IMR-90 (cell line): ENCODE data around the gene PABPN1. TPM values are rescaled to one million over a fixed set of nuclear protein-coding genes. Genes with fewer than 3 reads are reported as not detected.

Experiments
- ATAC-seq: fragments of 200-7000 bp; cut with Tn5 transposase; 2 replicates; pipeline ENCODE4 v1.9.1; 2020; ENCODE audit warnings: low read depth, mild to moderate bottlenecking, moderate library complexity
- BruUV-seq: library from RNA; stranded (reverse); fragments of 400-500 nt; replicated peaks from 2 replicates; lab custom pipeline; 2021; lab: Mats Ljungman, UMichigan
- CTCF ChIA-PET: fragments of 300-600 bp; formaldehyde crosslinking; extraction: SDS; loops from one replicate; lab custom pipeline; 2021; ENCODE audit warnings: antibody characterized with exemption; lab: Yijun Ruan, JAX
- POLR2A ChIA-PET: fragments of 300-600 bp; sonication (Branson Sonifier 250); formaldehyde crosslinking; loops from one replicate; lab custom pipeline; 2022; ENCODE audit warnings: antibody characterized with exemption; ENCODE audit not compliant: unreplicated experiment; lab: Charles Lee
- DNase-seq: peaks from one replicate; pipeline ENCODE4 v3.0.0; 2013
- H2AFZ ChIP-seq: replicated peaks from 2 replicates; pipeline ENCODE3; 2013; ENCODE audit warnings: low read length, mild to moderate bottlenecking; ENCODE audit not compliant: poor library complexity
- H2AK5ac ChIP-seq: 2 replicates; pipeline ENCODE4 v1.6.1; 2013; ENCODE audit warnings: low read depth, low read length, inconsistent platforms
- H2AK9ac ChIP-seq: replicated peaks from 2 replicates; pipeline ENCODE3; 2013; ENCODE audit warnings: mild to moderate bottlenecking, low read depth, low read length, moderate library complexity; ENCODE audit not compliant: poor library complexity
- H2BK120ac ChIP-seq: 2 replicates; pipeline ENCODE4 v1.6.1; 2013; ENCODE audit warnings: low read depth, low read length, inconsistent platforms
- H2BK15ac ChIP-seq: 3 replicates; pipeline ENCODE4 v1.6.1; 2013; ENCODE audit warnings: low read depth, low read length, inconsistent platforms
- H2BK20ac ChIP-seq: 2 replicates; pipeline ENCODE4 v1.6.1; 2013; ENCODE audit warnings: low read depth, mild to moderate bottlenecking, inconsistent platforms, low read length, moderate library complexity
- H2BK5ac ChIP-seq: 2 replicates; pipeline ENCODE4 v1.6.1; 2013; ENCODE audit warnings: mild to moderate bottlenecking, low read depth, low read length, inconsistent platforms; ENCODE audit not compliant: poor library complexity, severe bottlenecking
- H3K14ac ChIP-seq: replicated peaks from 2 replicates; pipeline ENCODE4 v1.6.1; 2013; ENCODE audit warnings: low read depth, low read length, inconsistent platforms
- H3K18ac ChIP-seq: 2 replicates; pipeline ENCODE4 v1.6.1; 2013; ENCODE audit warnings: low read depth, low read length, control low read depth
- H3K23ac ChIP-seq: 2 replicates; pipeline ENCODE4 v1.6.1; 2013; ENCODE audit warnings: low read depth, low read length, inconsistent platforms
- H3K27ac ChIP-seq: 2 replicates; pipeline ENCODE4 v1.5.1; 2013; ENCODE audit warnings: mild to moderate bottlenecking, control low read depth, low read length; ENCODE audit not compliant: insufficient read depth
- H3K27me3 ChIP-seq: 2 replicates; pipeline ENCODE4 v1.6.1; 2013; ENCODE audit warnings: low read length; ENCODE audit not compliant: control insufficient read depth, insufficient read depth
- H3K36me3 ChIP-seq: 2 replicates; pipeline ENCODE4 v1.6.1; 2013; ENCODE audit warnings: low read length, mixed read lengths; ENCODE audit not compliant: control insufficient read depth, insufficient read depth
- H3K4ac ChIP-seq: 2 replicates; pipeline ENCODE4 v1.6.1; 2013; ENCODE audit warnings: low read depth, low read length, inconsistent platforms
- H3K4me1 ChIP-seq: 2 replicates; pipeline ENCODE4 v1.6.1; 2013; ENCODE audit warnings: low read length, mixed read lengths; ENCODE audit not compliant: control insufficient read depth, insufficient read depth
- H3K4me2 ChIP-seq: 2 replicates; pipeline ENCODE4 v1.6.1; 2013; ENCODE audit warnings: low read depth, mild to moderate bottlenecking, control low read depth, low read length, moderate library complexity
- H3K4me3 ChIP-seq: 2 replicates; pipeline ENCODE4 v1.5.1; 2013; ENCODE audit warnings: low read depth, mild to moderate bottlenecking, control low read depth, low read length, moderate library complexity; ENCODE audit not compliant: insufficient read depth
- H3K56ac ChIP-seq: 2 replicates; pipeline ENCODE4 v1.6.1; 2013; ENCODE audit warnings: low read length, inconsistent platforms; ENCODE audit not compliant: insufficient read depth; ENCODE audit errors: extremely low read depth
- H3K79me1 ChIP-seq, 2 experiments: 2 replicates each; pipeline ENCODE4 v1.6.1; 2013; ENCODE audit warnings: low read length in 2 of 2, inconsistent platforms in 1 of 2, low read depth in 1 of 2
- H3K9ac ChIP-seq: 2 replicates; pipeline ENCODE4 v1.6.1; 2013; ENCODE audit warnings: low read depth, low read length, control low read depth
- H3K9me1 ChIP-seq: 2 replicates; pipeline ENCODE4 v1.6.1; 2013; ENCODE audit warnings: low read length, inconsistent platforms; ENCODE audit not compliant: insufficient read depth
- H3K9me3 ChIP-seq: 2 replicates; pipeline ENCODE4 v1.6.1; 2013; ENCODE audit warnings: low read length; ENCODE audit not compliant: control insufficient read depth, insufficient read depth
- H4K20me1 ChIP-seq: 2 replicates; pipeline ENCODE4 v1.6.1; 2013; ENCODE audit warnings: low read length, inconsistent platforms; ENCODE audit not compliant: insufficient read depth
- H4K5ac ChIP-seq: 2 replicates; pipeline ENCODE4 v1.6.1; 2013; ENCODE audit warnings: mild to moderate bottlenecking, low read depth, low read length, control low read depth
- H4K8ac ChIP-seq, 2 experiments: 2 replicates each; pipeline ENCODE4 v1.6.1; 2013; ENCODE audit warnings: low read depth in 2 of 2, low read length in 2 of 2, control low read depth in 1 of 2, inconsistent platforms in 1 of 2
- H4K91ac ChIP-seq: 2 replicates; pipeline ENCODE4 v1.6.1; 2013; ENCODE audit warnings: low read depth, low read length, inconsistent platforms; ENCODE audit not compliant: insufficient read depth
- FOS ChIP-seq: fragments of 150-350 bp; IDR thresholded peaks from 2 replicates; pipeline ENCODE4 v1.6.1; 2016; ENCODE audit warnings: low read depth, low read length
- MAFK ChIP-seq: IDR thresholded peaks from 2 replicates; pipeline ENCODE4 v1.6.1; 2012; ENCODE audit warnings: low read depth, low read length, improper control_type of control experiment
- MXI1 ChIP-seq: IDR thresholded peaks from 2 replicates; pipeline ENCODE4 v1.6.1; 2012; ENCODE audit warnings: low read depth, mild to moderate bottlenecking, low read length, moderate library complexity, borderline replicate concordance
- POLR2A ChIP-seq: IDR thresholded peaks from 2 replicates; pipeline ENCODE4 v1.6.1; 2012; ENCODE audit warnings: mild to moderate bottlenecking, low read depth, low read length
- RCOR1 ChIP-seq: IDR thresholded peaks from 2 replicates; pipeline ENCODE4 v1.6.1; 2012; ENCODE audit warnings: mild to moderate bottlenecking, low read length, improper control_type of control experiment; ENCODE audit not compliant: insufficient replicate concordance
- RFX5 ChIP-seq: IDR thresholded peaks from 2 replicates; pipeline ENCODE4 v1.8.0; 2012; ENCODE audit warnings: low read depth, mild to moderate bottlenecking, low read length, moderate library complexity
- SMC3 ChIP-seq: fragments of 150-350 bp; IDR thresholded peaks from 2 replicates; pipeline ENCODE4 v1.6.1; 2016; ENCODE audit warnings: low read depth, mild to moderate bottlenecking, antibody characterized with exemption, low read length, moderate library complexity
- WGBS, 2 experiments: methylation state at CpG; one replicate each; pipeline versions ENCODE4 v1.1.5 to v1.1.7; 2013; ENCODE audit warnings: missing lambda C conversion rate in 2 of 2; ENCODE audit not compliant: insufficient read length in 1 of 2; ENCODE audit errors: extremely low coverage in 2 of 2; 5-methylcytosine and 5-hydroxymethylcytosine counted together
- dilution Hi-C: fragments of 300-500 bp; cut with HindIII; formaldehyde crosslinking; loops from one replicate; pipeline ENCODE4 v1.14.3; 2018; ENCODE audit warnings: low sequenced_read_pairs; ENCODE audit not compliant: unreplicated experiment
- in situ Hi-C: fragments of 300-500 bp; cut with MboI; formaldehyde crosslinking; loops from 3 replicates; pipeline ENCODE4 v1.14.3; 2019; ENCODE audit warnings: low sequenced_read_pairs, inconsistent platforms, mixed read lengths
- intact Hi-C: fragments of 100-400 bp; cut with micrococcal nuclease; formaldehyde crosslinking; loops from 2 replicates; pipeline ENCODE4 v1.10.0; 2022
- polyA plus RNA-seq, 3 experiments: library from polyadenylated mRNA; depleted of rRNA; stranded (reverse); fragments of >200 nt; gene quantifications; 2 replicates each; pipeline ENCODE4 v1.2.3, GENCODE V29; 2012; ENCODE audit warnings: low replicate concordance in 1 of 3
- total RNA-seq: library from RNA; depleted of rRNA; stranded (reverse); fragments of >200 nt; gene quantifications from 2 replicates; pipeline ENCODE4 v1.2.3, GENCODE V29; 2012
- TF ChIP-seq, protein P1 (sequence below): fragments of 150-350 bp; IDR thresholded peaks from 2 replicates; pipeline ENCODE4 v1.6.1; 2016; ENCODE audit warnings: low read depth, mild to moderate bottlenecking, low read length, moderate library complexity, borderline replicate concordance
- TF ChIP-seq, protein P2 (sequence below): conservative IDR thresholded peaks from 2 replicates; pipeline ENCODE4 v1.5.1; 2012; ENCODE audit warnings: mild to moderate bottlenecking, low read depth, low read length, improper control_type of control experiment
- TF ChIP-seq, protein P3 (sequence below): fragments of 150-350 bp; IDR thresholded peaks from 2 replicates; pipeline ENCODE4 v1.6.1; 2017; ENCODE audit warnings: mild to moderate bottlenecking, antibody characterized with exemption, low read length, low read depth

Gene PABPN1
- total and polyA plus RNA-seq, 2 of the 4 experiments (the other 2 are of a cell fraction), result 104 to 211 TPM

DNA sequence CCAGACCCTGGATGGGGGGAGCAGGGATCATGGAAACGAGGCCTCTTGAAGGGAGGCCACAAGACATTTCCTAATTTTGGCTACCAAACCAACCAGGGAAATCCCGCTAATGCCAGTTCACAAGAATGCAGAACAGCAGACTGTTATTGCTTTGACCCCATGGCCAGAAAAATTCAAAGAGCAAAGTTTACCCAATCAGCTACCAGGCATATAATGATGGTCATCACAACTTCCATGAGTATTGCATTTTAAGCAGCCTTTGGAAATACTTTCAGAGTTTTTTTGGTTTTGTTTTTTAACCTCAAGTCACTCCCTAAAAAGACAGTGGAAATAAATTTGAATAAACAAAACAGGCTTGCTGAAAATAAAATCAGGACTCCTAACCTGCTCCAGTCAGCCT is 51.3 kb downstream of the PABPN1 start, which contains the start of gene IL25:
Gene IL25, plus strand, starts transcription at position 301 of the 400 bp plus-strand sequence.
- Histone ChIP-seq H2BK15ac (no peak within 1 kb of the TSS), H3K4ac (no peak within 1 kb of the TSS), H3K56ac (no peak within 1 kb of the TSS), H3K9me1 (0 out of 2 replicates have a peak, but pooled peaks cover 2% of the 10 kb centered on the region), H3K27ac (no peak within 1 kb of the TSS), H3K18ac (no peak within 1 kb of the TSS), H3K4me1 (no peaks in the 10 kb centered on the region), H3K9ac (no peak within 1 kb of the TSS), H3K27me3 (peaks cover 48% of the 10 kb centered on the region), H3K14ac (no peak within 1 kb of the TSS), H2BK20ac (no peak within 1 kb of the TSS), H2AFZ (no peak within 1 kb of the TSS), H2BK5ac (no peak within 1 kb of the TSS), H2BK120ac (no peak within 1 kb of the TSS), H4K8ac (no peak within 1 kb of the TSS), H4K5ac (no peak within 1 kb of the TSS), H3K9me3 (no peaks in the 10 kb centered on the region), H3K23ac (no peak within 1 kb of the TSS), H3K79me1 (no peaks in the 10 kb centered on the region), H2AK9ac (no peak within 1 kb of the TSS), H3K4me2 (no peak within 1 kb of the TSS), H3K36me3 (no peaks in the 10 kb centered on the region), H4K20me1 (no peaks in the 10 kb centered on the region), H4K91ac (no peak within 1 kb of the TSS), H3K4me3 (no peak within 1 kb of the TSS), H2AK5ac (no peak within 1 kb of the TSS)
- intact Hi-C loops, result no loop called here
- TF ChIP-seq RFX5 (no peak), POLR2A (no peak), MAFK (no peak), RCOR1 (no peak), MXI1 (no peak), FOS (no peak), SMC3 (no peak)
- TF ChIP-seq, protein P1, sequence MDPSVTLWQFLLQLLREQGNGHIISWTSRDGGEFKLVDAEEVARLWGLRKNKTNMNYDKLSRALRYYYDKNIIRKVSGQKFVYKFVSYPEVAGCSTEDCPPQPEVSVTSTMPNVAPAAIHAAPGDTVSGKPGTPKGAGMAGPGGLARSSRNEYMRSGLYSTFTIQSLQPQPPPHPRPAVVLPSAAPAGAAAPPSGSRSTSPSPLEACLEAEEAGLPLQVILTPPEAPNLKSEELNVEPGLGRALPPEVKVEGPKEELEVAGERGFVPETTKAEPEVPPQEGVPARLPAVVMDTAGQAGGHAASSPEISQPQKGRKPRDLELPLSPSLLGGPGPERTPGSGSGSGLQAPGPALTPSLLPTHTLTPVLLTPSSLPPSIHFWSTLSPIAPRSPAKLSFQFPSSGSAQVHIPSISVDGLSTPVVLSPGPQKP, result no peak
- TF ChIP-seq, protein P2, sequence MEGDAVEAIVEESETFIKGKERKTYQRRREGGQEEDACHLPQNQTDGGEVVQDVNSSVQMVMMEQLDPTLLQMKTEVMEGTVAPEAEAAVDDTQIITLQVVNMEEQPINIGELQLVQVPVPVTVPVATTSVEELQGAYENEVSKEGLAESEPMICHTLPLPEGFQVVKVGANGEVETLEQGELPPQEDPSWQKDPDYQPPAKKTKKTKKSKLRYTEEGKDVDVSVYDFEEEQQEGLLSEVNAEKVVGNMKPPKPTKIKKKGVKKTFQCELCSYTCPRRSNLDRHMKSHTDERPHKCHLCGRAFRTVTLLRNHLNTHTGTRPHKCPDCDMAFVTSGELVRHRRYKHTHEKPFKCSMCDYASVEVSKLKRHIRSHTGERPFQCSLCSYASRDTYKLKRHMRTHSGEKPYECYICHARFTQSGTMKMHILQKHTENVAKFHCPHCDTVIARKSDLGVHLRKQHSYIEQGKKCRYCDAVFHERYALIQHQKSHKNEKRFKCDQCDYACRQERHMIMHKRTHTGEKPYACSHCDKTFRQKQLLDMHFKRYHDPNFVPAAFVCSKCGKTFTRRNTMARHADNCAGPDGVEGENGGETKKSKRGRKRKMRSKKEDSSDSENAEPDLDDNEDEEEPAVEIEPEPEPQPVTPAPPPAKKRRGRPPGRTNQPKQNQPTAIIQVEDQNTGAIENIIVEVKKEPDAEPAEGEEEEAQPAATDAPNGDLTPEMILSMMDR, result no peak
- TF ChIP-seq, protein P3, sequence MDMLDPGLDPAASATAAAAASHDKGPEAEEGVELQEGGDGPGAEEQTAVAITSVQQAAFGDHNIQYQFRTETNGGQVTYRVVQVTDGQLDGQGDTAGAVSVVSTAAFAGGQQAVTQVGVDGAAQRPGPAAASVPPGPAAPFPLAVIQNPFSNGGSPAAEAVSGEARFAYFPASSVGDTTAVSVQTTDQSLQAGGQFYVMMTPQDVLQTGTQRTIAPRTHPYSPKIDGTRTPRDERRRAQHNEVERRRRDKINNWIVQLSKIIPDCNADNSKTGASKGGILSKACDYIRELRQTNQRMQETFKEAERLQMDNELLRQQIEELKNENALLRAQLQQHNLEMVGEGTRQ, result no peak
- ChIA-PET POLR2A (no interaction called here), CTCF (no interaction called here)
- no CpG with 5 or more reads among the region's 2 CpGs for WGBS, 2 experiments
- ATAC-seq (no peak), DNase-seq (no peak)
- in situ Hi-C loops, result loop anchor here (10.0 kb wide), 1 partner anchor 48 kb away; the partner anchor contains the start of gene PABPN1
- dilution Hi-C loops, result no loop called here
- BruUV-seq, result no TSS peak
